ENCODE measurements around the gene TTC28.

DNA sequence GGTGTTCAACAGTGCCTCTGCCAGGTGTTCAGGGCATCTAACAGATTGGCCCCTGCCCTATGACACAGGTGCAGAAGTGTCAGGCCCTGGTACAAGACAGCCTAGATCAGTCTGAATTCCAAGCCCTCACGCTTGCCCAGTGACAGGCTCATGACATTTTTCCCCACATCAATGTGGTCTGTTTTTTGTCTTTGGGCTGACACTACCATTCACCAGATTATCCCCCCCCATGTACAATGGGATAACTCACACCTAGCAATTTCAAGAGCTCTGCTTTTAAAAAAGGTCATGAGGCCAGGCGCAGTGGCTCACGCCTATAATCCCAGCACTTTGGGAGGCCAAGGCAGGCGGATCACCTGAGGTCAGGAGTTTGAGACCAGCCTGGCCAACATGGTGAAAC, 605.1 kb downstream of the TTC28 start:
- TF ChIP-seq, protein P1, sequence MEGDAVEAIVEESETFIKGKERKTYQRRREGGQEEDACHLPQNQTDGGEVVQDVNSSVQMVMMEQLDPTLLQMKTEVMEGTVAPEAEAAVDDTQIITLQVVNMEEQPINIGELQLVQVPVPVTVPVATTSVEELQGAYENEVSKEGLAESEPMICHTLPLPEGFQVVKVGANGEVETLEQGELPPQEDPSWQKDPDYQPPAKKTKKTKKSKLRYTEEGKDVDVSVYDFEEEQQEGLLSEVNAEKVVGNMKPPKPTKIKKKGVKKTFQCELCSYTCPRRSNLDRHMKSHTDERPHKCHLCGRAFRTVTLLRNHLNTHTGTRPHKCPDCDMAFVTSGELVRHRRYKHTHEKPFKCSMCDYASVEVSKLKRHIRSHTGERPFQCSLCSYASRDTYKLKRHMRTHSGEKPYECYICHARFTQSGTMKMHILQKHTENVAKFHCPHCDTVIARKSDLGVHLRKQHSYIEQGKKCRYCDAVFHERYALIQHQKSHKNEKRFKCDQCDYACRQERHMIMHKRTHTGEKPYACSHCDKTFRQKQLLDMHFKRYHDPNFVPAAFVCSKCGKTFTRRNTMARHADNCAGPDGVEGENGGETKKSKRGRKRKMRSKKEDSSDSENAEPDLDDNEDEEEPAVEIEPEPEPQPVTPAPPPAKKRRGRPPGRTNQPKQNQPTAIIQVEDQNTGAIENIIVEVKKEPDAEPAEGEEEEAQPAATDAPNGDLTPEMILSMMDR (tag by site-specific recombination; IDR thresholded peaks at IDR 0.05), result no peak
- no peak for TF ChIP-seq TRIM28 (IDR thresholded peaks at IDR 0.05; ENCODE audit: borderline replicate concordance, low read length)
- TF ChIP-seq, protein P2, sequence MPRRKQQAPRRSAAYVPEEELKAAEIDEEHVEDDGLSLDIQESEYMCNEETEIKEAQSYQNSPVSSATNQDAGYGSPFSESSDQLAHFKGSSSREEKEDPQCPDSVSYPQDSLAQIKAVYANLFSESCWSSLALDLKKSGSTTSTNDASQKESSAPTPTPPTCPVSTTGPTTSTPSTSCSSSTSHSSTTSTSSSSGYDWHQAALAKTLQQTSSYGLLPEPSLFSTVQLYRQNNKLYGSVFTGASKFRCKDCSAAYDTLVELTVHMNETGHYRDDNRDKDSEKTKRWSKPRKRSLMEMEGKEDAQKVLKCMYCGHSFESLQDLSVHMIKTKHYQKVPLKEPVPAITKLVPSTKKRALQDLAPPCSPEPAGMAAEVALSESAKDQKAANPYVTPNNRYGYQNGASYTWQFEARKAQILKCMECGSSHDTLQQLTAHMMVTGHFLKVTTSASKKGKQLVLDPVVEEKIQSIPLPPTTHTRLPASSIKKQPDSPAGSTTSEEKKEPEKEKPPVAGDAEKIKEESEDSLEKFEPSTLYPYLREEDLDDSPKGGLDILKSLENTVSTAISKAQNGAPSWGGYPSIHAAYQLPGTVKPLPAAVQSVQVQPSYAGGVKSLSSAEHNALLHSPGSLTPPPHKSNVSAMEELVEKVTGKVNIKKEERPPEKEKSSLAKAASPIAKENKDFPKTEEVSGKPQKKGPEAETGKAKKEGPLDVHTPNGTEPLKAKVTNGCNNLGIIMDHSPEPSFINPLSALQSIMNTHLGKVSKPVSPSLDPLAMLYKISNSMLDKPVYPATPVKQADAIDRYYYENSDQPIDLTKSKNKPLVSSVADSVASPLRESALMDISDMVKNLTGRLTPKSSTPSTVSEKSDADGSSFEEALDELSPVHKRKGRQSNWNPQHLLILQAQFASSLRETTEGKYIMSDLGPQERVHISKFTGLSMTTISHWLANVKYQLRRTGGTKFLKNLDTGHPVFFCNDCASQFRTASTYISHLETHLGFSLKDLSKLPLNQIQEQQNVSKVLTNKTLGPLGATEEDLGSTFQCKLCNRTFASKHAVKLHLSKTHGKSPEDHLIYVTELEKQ (tag by site-specific recombination; IDR thresholded peaks at IDR 0.05; ENCODE audit: borderline replicate concordance), result no peak
- no peak for TF ChIP-seq ZNF785 (tag by site-specific recombination; IDR thresholded peaks at IDR 0.05)
- TF ChIP-seq ZNF561 (tag by site-specific recombination; IDR thresholded peaks at IDR 0.05; ENCODE audit: borderline replicate concordance), result no peak
- no peak for TF ChIP-seq ZFP41 (tag by site-specific recombination; IDR thresholded peaks at IDR 0.05; ENCODE audit: borderline replicate concordance)
- TF ChIP-seq ZNF335 (tag by site-specific recombination; conservative IDR thresholded peaks at IDR 0.05), result no peak
- no peak for TF ChIP-seq ZNF114 (tag by site-specific recombination; IDR thresholded peaks at IDR 0.05)
- no peak for TF ChIP-seq ZNF792 (tag by site-specific recombination; IDR thresholded peaks at IDR 0.05)
- no peak for TF ChIP-seq GLIS2 (tag by site-specific recombination; IDR thresholded peaks at IDR 0.05)
- TF ChIP-seq, protein P3, sequence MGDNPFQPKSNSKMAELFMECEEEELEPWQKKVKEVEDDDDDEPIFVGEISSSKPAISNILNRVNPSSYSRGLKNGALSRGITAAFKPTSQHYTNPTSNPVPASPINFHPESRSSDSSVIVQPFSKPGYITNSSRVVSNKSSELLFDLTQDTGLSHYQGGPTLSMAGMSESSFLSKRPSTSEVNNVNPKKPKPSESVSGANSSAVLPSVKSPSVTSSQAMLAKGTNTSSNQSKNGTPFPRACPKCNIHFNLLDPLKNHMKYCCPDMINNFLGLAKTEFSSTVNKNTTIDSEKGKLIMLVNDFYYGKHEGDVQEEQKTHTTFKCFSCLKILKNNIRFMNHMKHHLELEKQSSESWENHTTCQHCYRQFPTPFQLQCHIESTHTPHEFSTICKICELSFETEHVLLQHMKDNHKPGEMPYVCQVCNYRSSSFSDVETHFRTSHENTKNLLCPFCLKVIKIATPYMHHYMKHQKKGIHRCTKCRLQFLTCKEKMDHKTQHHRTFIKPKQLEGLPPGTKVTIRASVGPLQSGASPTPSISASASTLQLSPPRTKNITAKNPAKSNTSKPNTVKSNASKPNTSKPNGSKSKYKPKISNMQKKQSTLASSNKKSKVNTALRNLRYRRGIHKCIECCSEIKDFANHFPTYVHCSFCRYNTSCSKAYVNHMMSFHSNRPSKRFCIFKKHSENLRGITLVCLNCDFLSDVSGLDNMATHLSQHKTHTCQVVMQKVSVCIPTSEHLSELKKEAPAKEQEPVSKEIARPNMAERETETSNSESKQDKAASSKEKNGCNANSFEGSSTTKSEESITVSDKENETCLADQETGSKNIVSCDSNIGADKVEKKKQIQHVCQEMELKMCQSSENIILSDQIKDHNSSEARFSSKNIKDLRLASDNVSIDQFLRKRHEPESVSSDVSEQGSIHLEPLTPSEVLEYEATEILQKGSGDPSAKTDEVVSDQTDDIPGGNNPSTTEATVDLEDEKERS (tag by site-specific recombination; IDR thresholded peaks at IDR 0.05), result no peak

Measured in HEK293 (cell line).